Endothelial cell of umbilical vein (primary cell): ENCODE data around the gene TMEM151A.

ENCODE experiments used
- CTCF ChIP-seq, 2 donors: IDR thresholded peaks; 1 replicate in 1 of 2; 2 replicates in 1 of 2; pipeline ENCODE4 v1.5.1; 2011; ENCODE audit warnings: low read length in 2 of 2, mild to moderate bottlenecking in 2 of 2, moderate library complexity in 2 of 2, control low read depth in 1 of 2, inconsistent platforms in 1 of 2, low read depth in 1 of 2; ENCODE audit not compliant: insufficient read depth in 1 of 2; ENCODE audit errors: extremely low read depth in 1 of 2
- EZH2 ChIP-seq: IDR thresholded peaks from 2 replicates; pipeline ENCODE4 v1.6.1; 2012; ENCODE audit warnings: borderline replicate concordance, low read depth, mild to moderate bottlenecking, moderate library complexity, low read length, inconsistent platforms; ENCODE audit not compliant: severe bottlenecking
- MYC ChIP-seq: IDR thresholded peaks from one replicate; pipeline ENCODE4 v1.6.1; 2011; ENCODE audit warnings: mild to moderate bottlenecking, low read depth, low read length
- POLR2A ChIP-seq: IDR thresholded peaks from 2 replicates; pipeline ENCODE4 v1.6.1; 2012; ENCODE audit warnings: low read depth, mild to moderate bottlenecking, control low read depth, low read length
- TF ChIP-seq, protein P1 (sequence below): IDR thresholded peaks from 2 replicates; pipeline ENCODE4 v1.6.1; 2011; ENCODE audit not compliant: insufficient read depth, insufficient read length

GRCh38 chr11:66263231-66263630 is 28.5 kb upstream of the TMEM151A start:
- TF ChIP-seq, protein P1, sequence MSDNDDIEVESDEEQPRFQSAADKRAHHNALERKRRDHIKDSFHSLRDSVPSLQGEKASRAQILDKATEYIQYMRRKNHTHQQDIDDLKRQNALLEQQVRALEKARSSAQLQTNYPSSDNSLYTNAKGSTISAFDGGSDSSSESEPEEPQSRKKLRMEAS: no peak
- TF ChIP-seq CTCF (IDR thresholded peaks at IDR 0.05; ENCODE audit: extremely low read depth in 1 of 2, insufficient read depth in 1 of 2, low read depth in 1 of 2, low read length in 2 of 2) (no peak), POLR2A (no peak), EZH2 (no peak), MYC (no peak)
